HG02870 (cell line): ENCODE data around the gene FOXD2.

ENCODE experiments used
- ATAC-seq: cut with Tn5 transposase; IDR thresholded peaks from one replicate; pipeline ENCODE4 v1.9.1; 2021; ENCODE audit warnings: mild to moderate bottlenecking, moderate library complexity; ENCODE audit not compliant: unreplicated experiment

FOXD2 gene

GRCh38 chr1:47459253-47459788 lies 21.5 kb downstream of the FOXD2 start:
- no peak for ATAC-seq

GRCh38 chr1:47460040-47460439 lies 22.2 kb downstream of the FOXD2 start:
- ATAC-seq = no peak

GRCh38 chr1:47460456-47460855 lies 22.6 kb downstream of the FOXD2 start:
- no peak for ATAC-seq

GRCh38 chr1:47465605-47466004 lies 27.8 kb downstream of the FOXD2 start:
- no peak for ATAC-seq

- ATAC-seq = no peak
Measured at GRCh38 chr1:47468709-47469389, 31.0 kb downstream of the FOXD2 start.

GRCh38 chr1:47469390-47469759 lies 31.5 kb downstream of the FOXD2 start:
- no peak for ATAC-seq

- no peak for ATAC-seq
Measured at GRCh38 chr1:47469910-47470309, 32.1 kb downstream of the FOXD2 start.

- no peak for ATAC-seq
Measured at GRCh38 chr1:47471163-47471562, 33.3 kb downstream of the FOXD2 start.

- ATAC-seq = no peak
Measured at GRCh38 chr1:47474278-47475193, 36.7 kb downstream of the FOXD2 start.

- no peak for ATAC-seq
Measured at GRCh38 chr1:47477595-47478080, 39.8 kb downstream of the FOXD2 start.

- ATAC-seq = no peak
Measured at GRCh38 chr1:47478090-47478489, 40.2 kb downstream of the FOXD2 start.

GRCh38 chr1:47479664-47480063 lies 41.8 kb downstream of the FOXD2 start:
- ATAC-seq = no peak

- no peak for ATAC-seq
Measured at GRCh38 chr1:47481936-47482335, 44.1 kb downstream of the FOXD2 start.

GRCh38 chr1:47482786-47483185 lies 44.9 kb downstream of the FOXD2 start:
- ATAC-seq = no peak

- no peak for ATAC-seq
Measured at GRCh38 chr1:47483651-47484050, 45.8 kb downstream of the FOXD2 start.

GRCh38 chr1:47485817-47486216 lies 48.0 kb downstream of the FOXD2 start:
- ATAC-seq = no peak

GRCh38 chr1:47487332-47487731 lies 49.5 kb downstream of the FOXD2 start:
- no peak for ATAC-seq

GRCh38 chr1:47487850-47488450 lies 50.1 kb downstream of the FOXD2 start:
- no peak for ATAC-seq
